Breast epithelium (tissue), 4 donors: ENCODE results near the gene NFATC4. TPM values are rescaled to one million over a fixed set of nuclear protein-coding genes. Genes with fewer than 3 reads are reported as not detected.
"Not testable (repeated sequence)": the region's sequence is repeated elsewhere in the genome, so short reads cannot be mapped to it uniquely, and the experiment has no call there.

Experiments
- DNase-seq, 2 donors: peaks; one replicate each; pipeline ENCODE4 v3.0.0-alpha.2; 2019; ENCODE audit warnings: low spot score in 2 of 2
- H3K27ac ChIP-seq, 2 donors: fragments of 200-600 bp; sonication (generic) in 1 of 2; one replicate each; pipeline ENCODE4 v1.5.1; 2016 to 2019; ENCODE audit warnings: mild to moderate bottlenecking in 1 of 2
- H3K27me3 ChIP-seq, 2 donors: fragments of 200-600 bp; sonication (generic) in 1 of 2; one replicate each; pipeline versions ENCODE4 v1.5.1 to v1.6.0; 2017 to 2019; ENCODE audit warnings: control low read depth in 1 of 2, mild to moderate bottlenecking in 1 of 2
- H3K36me3 ChIP-seq: fragments of 200-600 bp; one replicate; pipeline ENCODE4 v1.5.1; 2019
- H3K4me1 ChIP-seq, 2 donors: fragments of 200-600 bp; sonication (generic); one replicate each; pipeline ENCODE4 v1.5.1; 2016 to 2019; ENCODE audit warnings: control low read depth in 1 of 2
- H3K4me3 ChIP-seq, 3 donors: fragments of 200-600 bp; sonication (generic); 1 replicate in 2 of 3; 2 replicates in 1 of 3; pipeline ENCODE4 v1.5.1; 2016 to 2019; ENCODE audit warnings: mild to moderate bottlenecking in 3 of 3, moderate library complexity in 2 of 3
- H3K9me3 ChIP-seq, 2 donors: fragments of 200-600 bp; sonication (generic) in 1 of 2; one replicate each; pipeline ENCODE4 v1.5.1; 2016 to 2019; ENCODE audit warnings: control low read depth in 1 of 2
- CTCF ChIP-seq, 3 donors: fragments of 450-650 bp; IDR thresholded peaks; one replicate each; pipeline ENCODE4 v1.5.1; 2016 to 2017; ENCODE audit warnings: antibody characterized with exemption in 3 of 3, mild to moderate bottlenecking in 3 of 3, moderate library complexity in 3 of 3
- POLR2A ChIP-seq: fragments of 450-650 bp; IDR thresholded peaks from one replicate; pipeline ENCODE4 v1.6.1; 2016; ENCODE audit warnings: antibody characterized with exemption, mild to moderate bottlenecking, moderate library complexity
- POLR2AphosphoS5 ChIP-seq, 3 donors: sonication (generic); formaldehyde crosslinking; IDR thresholded peaks; one replicate each; pipeline ENCODE4 v1.6.1; 2017; ENCODE audit warnings: antibody characterized with exemption in 3 of 3
- intact Hi-C: fragments of 100-400 bp; cut with DNase I; formaldehyde crosslinking; loops from one replicate; pipeline ENCODE4 v1.15.1; 2023; ENCODE audit warnings: low total_unique reads
- total RNA-seq, 3 donors: library from RNA; depleted of rRNA; stranded (reverse); fragments of >200 nt; gene quantifications; one replicate each; pipeline ENCODE4 v1.1.0, GENCODE V29; 2016

Gene NFATC4
- total RNA-seq, 3 donors from 2014 or later: 28.6 to 67.2 (median 32.8) TPM

GRCh38 chr14:24325041-24325530, 42.9 kb upstream of the NFATC4 start:
- no peaks in the 10 kb centered on the region for H3K4me1 ChIP-seq
- H3K27ac ChIP-seq: no peak overlapping the region
- DNase-seq: no peak
- H3K9me3 ChIP-seq: no peaks in the 10 kb centered on the region
- H3K27me3 ChIP-seq: no peaks in the 10 kb centered on the region
- no peak for TF ChIP-seq POLR2A
- TF ChIP-seq POLR2AphosphoS5 (IDR thresholded peaks at IDR 0.05): no peak
- no peak for TF ChIP-seq CTCF (IDR thresholded peaks at IDR 0.05)
- intact Hi-C loops: no loop called here
- no peaks in the 10 kb centered on the region for H3K36me3 ChIP-seq
- H3K4me3 ChIP-seq: no peak overlapping the region

- Histone ChIP-seq H3K4me3 (no peak overlapping the region), H3K36me3 (no peaks in the 10 kb centered on the region), H3K27ac (no peak overlapping the region), H3K4me1 (no peaks in the 10 kb centered on the region), H3K27me3 (no peaks in the 10 kb centered on the region), H3K9me3 (no peaks in the 10 kb centered on the region)
- TF ChIP-seq POLR2A (no peak), CTCF (IDR thresholded peaks at IDR 0.05) (no peak), POLR2AphosphoS5 (IDR thresholded peaks at IDR 0.05) (no peak)
- no peak for DNase-seq
- intact Hi-C loops: no loop called here
These were observed 42.0 kb upstream of the NFATC4 start for GRCh38 chr14:24325963-24326362.

- H3K27me3 ChIP-seq: no peaks in the 10 kb centered on the region
- TF ChIP-seq POLR2AphosphoS5 (IDR thresholded peaks at IDR 0.05) (no peak), POLR2A (no peak), CTCF (IDR thresholded peaks at IDR 0.05) (no peak)
- no peaks in the 10 kb centered on the region for H3K36me3 ChIP-seq
- intact Hi-C loops: no loop called here
- no peak overlapping the region for H3K27ac ChIP-seq
- no peak for DNase-seq
- H3K4me3 ChIP-seq: no peak overlapping the region
- H3K4me1 ChIP-seq: peaks cover 0 to under 1% of the 10 kb centered on the region in 2 donors
- no peaks in the 10 kb centered on the region for H3K9me3 ChIP-seq
These were observed 40.7 kb upstream of the NFATC4 start for GRCh38 chr14:24327303-24327702.

- H3K4me3 ChIP-seq, H3K36me3 ChIP-seq, H3K27me3 ChIP-seq, H3K9me3 ChIP-seq, H3K27ac ChIP-seq, intact Hi-C loops, H3K4me1 ChIP-seq: not testable (repeated sequence)
- peak in 1 of 2 donors; percentile 47 for DNase-seq
- TF ChIP-seq CTCF (IDR thresholded peaks at IDR 0.05): peak in 2 of 3 donors; percentile 60 to 62
These were observed 40.1 kb upstream of the NFATC4 start for GRCh38 chr14:24327914-24328313.

- no peaks in the 10 kb centered on the region for H3K36me3 ChIP-seq
- intact Hi-C loops: no loop called here
- H3K27ac ChIP-seq: peak overlapping the region in 1 of 2 donors; percentile 8
- TF ChIP-seq POLR2A (no peak), POLR2AphosphoS5 (IDR thresholded peaks at IDR 0.05) (no peak), CTCF (IDR thresholded peaks at IDR 0.05) (no peak)
- no peak overlapping the region for H3K4me3 ChIP-seq
- no peaks in the 10 kb centered on the region for H3K9me3 ChIP-seq
- DNase-seq: no peak
- H3K4me1 ChIP-seq: peaks cover 4 to 5% of the 10 kb centered on the region in 2 donors
- no peaks in the 10 kb centered on the region for H3K27me3 ChIP-seq
These were observed 38.8 kb upstream of the NFATC4 start for GRCh38 chr14:24329073-24329663.
